GM13976 (cell line): ENCODE measurements around the gene EVC2.

Source experiments
- DNase-seq: peaks from one replicate; pipeline ENCODE4 v3.0.0; 2012; ENCODE audit warnings: low spot score
- CTCF ChIP-seq: IDR thresholded peaks from 2 replicates; pipeline ENCODE4 v1.5.1; 2012; ENCODE audit warnings: borderline replicate concordance, mild to moderate bottlenecking; ENCODE audit not compliant: insufficient read depth; ENCODE audit errors: extremely low read depth, missing control alignments, control extremely low read depth
- in situ Hi-C: fragments of 300-500 bp; cut with MboI; formaldehyde crosslinking; loops from one replicate; pipeline ENCODE4 v1.12.0; 2022; ENCODE audit warnings: low sequenced_read_pairs, mixed read lengths, inconsistent platforms; ENCODE audit not compliant: unreplicated experiment

The EVC2 gene

DNA sequence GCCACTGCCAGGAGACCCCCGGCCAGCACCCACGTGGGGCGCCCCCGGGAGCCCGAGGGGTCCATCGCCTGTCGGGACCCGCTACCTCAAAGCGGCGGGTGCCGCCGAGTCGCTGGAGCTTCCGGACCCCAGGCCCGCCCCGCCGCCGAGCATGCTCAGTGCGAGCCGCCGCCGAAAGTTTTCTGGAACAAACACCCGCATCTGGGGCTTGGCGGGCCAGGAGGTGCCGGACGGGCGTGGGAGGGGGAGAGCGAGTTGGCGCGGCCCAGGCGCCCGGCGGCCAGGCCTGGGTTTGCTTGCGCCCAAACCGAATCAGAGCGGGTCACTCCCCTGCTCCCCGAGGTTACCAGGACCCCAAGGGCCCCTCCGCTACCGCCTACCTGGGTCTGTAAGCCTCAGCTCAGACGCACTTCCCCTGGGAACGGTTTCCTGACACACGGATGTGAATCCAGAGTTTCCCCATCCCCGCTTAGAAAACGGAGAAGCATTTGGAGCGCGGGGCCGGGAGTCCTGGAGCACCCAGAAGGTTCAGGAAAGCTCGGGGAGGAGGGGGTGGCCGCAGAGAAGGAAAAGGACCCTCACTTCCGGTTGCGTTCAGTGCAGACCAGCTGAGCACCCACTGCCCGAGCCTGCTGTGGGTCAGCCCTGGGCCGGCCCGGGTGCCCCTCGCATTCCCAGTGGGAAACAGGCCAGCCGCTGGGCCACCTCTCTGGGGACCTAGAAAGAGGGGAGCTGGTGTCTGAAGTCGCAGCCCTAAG lies at the start of gene EVC2:
TSS of gene EVC2 (minus strand) at position 111 of the 758 bp plus-strand sequence. CDS start at position 65, 46 bp downstream.
- in situ Hi-C loops, result no loop called here
- no peak for TF ChIP-seq CTCF
- DNase-seq, result no peak

DNA sequence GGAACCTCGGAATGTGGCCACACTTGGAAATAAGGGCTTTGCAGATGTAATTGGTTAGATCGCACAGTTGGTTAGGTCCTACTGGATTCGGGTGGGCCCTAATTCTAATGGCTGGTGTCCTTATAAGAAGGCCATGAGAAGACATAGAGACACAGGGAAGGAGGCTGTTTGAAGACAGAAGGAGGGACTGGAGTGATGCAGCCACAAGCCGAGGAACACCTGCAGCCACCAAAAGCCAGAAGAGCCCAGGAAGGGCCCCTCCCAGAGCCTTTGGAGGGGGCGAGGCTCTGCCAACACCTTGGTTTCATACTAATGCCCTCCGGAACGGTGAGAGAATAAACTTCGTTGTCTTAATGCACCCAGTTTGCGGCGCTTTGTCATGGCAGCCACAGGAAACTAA lies 49.6 kb upstream of the EVC2 start:
- in situ Hi-C loops, result no loop called here
- DNase-seq, result no peak
- no peak for TF ChIP-seq CTCF

DNA sequence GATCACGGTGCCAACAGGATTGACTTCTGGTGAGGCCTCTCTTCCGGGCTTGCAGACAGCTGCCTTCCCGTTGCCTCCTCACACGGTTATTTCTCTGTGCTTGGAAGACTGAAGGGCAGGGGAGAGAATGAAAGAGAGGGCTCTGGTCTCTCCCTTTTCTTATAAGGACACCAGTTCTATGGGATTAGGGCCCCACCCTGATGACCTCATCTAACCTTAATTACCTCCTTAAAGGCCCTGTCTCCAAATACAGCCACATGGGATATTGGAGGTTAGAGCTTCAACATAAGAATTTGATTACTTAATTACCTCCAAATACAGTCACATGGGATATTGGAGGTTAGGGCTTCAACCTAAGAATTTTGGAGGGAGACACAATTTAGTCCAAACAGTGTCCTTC lies 49.2 kb upstream of the EVC2 start:
- no peak for TF ChIP-seq CTCF
- in situ Hi-C loops, result no loop called here
- DNase-seq, result no peak

- in situ Hi-C loops, result no loop called here
- DNase-seq, result no peak
- TF ChIP-seq CTCF, result no peak
Observed at GRCh38 chr4:5757091-5757490, 48.7 kb upstream of the EVC2 start.

GRCh38 chr4:5756271-5756670 lies 47.9 kb upstream of the EVC2 start:
- in situ Hi-C loops, result no loop called here
- no peak for DNase-seq
- TF ChIP-seq CTCF, result no peak

- no peak for DNase-seq
- in situ Hi-C loops, result no loop called here
- no peak for TF ChIP-seq CTCF
Observed at GRCh38 chr4:5755679-5756078, 47.3 kb upstream of the EVC2 start.
